ENCODE results near the gene TEX50.
"Not testable (repeated sequence)": the region's sequence is repeated elsewhere in the genome, so short reads cannot be mapped to it uniquely, and the experiment has no call there.

Gene TEX50

GRCh38 chr1:173661763-173662162, 26.6 kb downstream of the TEX50 start:
- DNase-seq = no peak

- DNase-seq = no peak
Observed at GRCh38 chr1:173663159-173663558, 28.0 kb downstream of the TEX50 start.

GRCh38 chr1:173666646-173667045, 31.5 kb downstream of the TEX50 start:
- DNase-seq = no peak

- peak in 53 of 58 donors; percentile 2 to 70 (median 25) for DNase-seq
Observed at GRCh38 chr1:173669491-173669941, 34.4 kb downstream of the TEX50 start, which contains the start of gene ANKRD45. TSS of gene ANKRD45 (minus strand) at chr1:173669851. CDS start at chr1:173659418, 10,433 bp downstream.

GRCh38 chr1:173674496-173674895, 39.4 kb downstream of the TEX50 start:
- not testable (repeated sequence) for DNase-seq

GRCh38 chr1:173680152-173680551, 45.0 kb downstream of the TEX50 start:
- DNase-seq = not testable (repeated sequence)

- DNase-seq = no peak
Observed at GRCh38 chr1:173682184-173682583, 47.0 kb downstream of the TEX50 start.

- not testable (repeated sequence) for DNase-seq
Observed at GRCh38 chr1:173683838-173684237, 48.7 kb downstream of the TEX50 start.

GRCh38 chr1:173685121-173685520, 50.0 kb downstream of the TEX50 start:
- DNase-seq = not testable (repeated sequence)
